ENCODE data around the gene PARD3B. TPM values are rescaled to one million over a fixed set of nuclear protein-coding genes. Genes with fewer than 3 reads are reported as not detected.
A peak's percentile ranks its signal among the peaks of the same experiment; 100 is the strongest.

The PARD3B gene
- total and polyA plus RNA-seq, 2 donors (not counting 1 experiment from before 2014, with no cell fraction given) = 7.4 to 20.6 TPM

DNA sequence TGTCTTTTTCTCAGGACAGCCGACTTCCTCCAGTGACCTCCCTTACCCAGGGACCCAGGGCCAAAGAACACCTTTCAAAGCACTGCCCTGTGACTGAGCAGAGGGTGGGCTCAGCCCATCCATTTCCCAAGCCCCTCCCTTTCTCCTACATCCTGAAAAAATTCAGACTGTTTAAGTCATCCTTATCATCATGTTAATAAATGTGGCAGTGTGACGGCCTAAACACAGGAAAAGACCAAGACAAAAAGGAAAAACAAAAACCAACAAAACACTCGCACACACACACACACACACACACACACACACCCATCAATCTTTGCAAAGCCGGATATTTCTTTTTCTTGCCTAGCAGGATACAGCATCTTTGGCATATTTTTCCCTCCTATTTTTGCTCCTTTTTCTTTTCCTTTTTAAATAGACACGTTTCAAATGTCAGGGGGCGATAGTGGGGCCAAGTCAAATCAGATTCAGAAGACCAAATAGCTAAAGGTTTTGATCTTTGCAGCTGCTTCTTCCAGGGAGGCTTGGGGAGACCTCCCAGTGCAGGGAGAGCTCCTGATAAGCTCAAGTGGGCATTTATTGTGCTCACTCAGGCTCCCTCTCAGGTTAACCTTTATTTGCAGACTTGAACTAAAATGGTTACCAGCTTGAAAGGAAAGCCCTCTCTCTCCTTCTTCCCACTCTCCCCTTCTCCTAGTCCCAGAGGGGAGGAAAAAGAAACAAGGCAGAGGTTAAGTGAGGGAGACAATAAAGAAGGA, 1097.5 kb downstream of the PARD3B start:
- no peak overlapping the region for H3K9ac ChIP-seq (ENCODE audit: insufficient read depth, low read length)
- no peaks in the 10 kb centered on the region for H4K20me1 ChIP-seq (ENCODE audit: control insufficient read depth, extremely low read depth, insufficient read depth, low read length)
- no peak overlapping the region for H3K4me3 ChIP-seq (replicated peaks in 1 of 4; ENCODE audit: control extremely low read depth in 1 of 4, insufficient read depth in 1 of 4, low read depth in 3 of 4, low read length in 4 of 4)
- H3K4me2 ChIP-seq (ENCODE audit: extremely low read depth, insufficient read depth, low read length) = no peak overlapping the region
- H3K9me3 ChIP-seq (ENCODE audit: control insufficient read depth, insufficient read depth, low read depth, low read length) = no peaks in the 10 kb centered on the region
- H3K36me3 ChIP-seq (ENCODE audit: control insufficient read depth, insufficient read depth, low read length) = no peaks in the 10 kb centered on the region
- no peak overlapping the region for H3K27ac ChIP-seq (ENCODE audit: insufficient read depth, low read length)
- H3K79me2 ChIP-seq (ENCODE audit: control insufficient read depth, insufficient read depth, low read length) = no peaks in the 10 kb centered on the region
- DNase-seq (ENCODE audit: low read depth in 2 of 2) = no peak
- no peaks in the 10 kb centered on the region for H3K27me3 ChIP-seq (ENCODE audit: control insufficient read depth, insufficient read depth, low read length)
- H2AFZ ChIP-seq (ENCODE audit: low read length) = no peak overlapping the region
- H3K4me1 ChIP-seq (ENCODE audit: control insufficient read depth, extremely low read depth, insufficient read depth, low read length) = no peaks in the 10 kb centered on the region
- TF ChIP-seq EZH2 (IDR thresholded peaks at IDR 0.05; ENCODE audit: low read length, missing control alignments) = no peak
- TF ChIP-seq, protein P1, sequence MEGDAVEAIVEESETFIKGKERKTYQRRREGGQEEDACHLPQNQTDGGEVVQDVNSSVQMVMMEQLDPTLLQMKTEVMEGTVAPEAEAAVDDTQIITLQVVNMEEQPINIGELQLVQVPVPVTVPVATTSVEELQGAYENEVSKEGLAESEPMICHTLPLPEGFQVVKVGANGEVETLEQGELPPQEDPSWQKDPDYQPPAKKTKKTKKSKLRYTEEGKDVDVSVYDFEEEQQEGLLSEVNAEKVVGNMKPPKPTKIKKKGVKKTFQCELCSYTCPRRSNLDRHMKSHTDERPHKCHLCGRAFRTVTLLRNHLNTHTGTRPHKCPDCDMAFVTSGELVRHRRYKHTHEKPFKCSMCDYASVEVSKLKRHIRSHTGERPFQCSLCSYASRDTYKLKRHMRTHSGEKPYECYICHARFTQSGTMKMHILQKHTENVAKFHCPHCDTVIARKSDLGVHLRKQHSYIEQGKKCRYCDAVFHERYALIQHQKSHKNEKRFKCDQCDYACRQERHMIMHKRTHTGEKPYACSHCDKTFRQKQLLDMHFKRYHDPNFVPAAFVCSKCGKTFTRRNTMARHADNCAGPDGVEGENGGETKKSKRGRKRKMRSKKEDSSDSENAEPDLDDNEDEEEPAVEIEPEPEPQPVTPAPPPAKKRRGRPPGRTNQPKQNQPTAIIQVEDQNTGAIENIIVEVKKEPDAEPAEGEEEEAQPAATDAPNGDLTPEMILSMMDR (conservative IDR thresholded peaks at IDR 0.05 in 1 of 2, IDR thresholded peaks at IDR 0.05 in 1 of 2; ENCODE audit: low read depth in 1 of 2, low read length in 2 of 2) = no peak

DNA sequence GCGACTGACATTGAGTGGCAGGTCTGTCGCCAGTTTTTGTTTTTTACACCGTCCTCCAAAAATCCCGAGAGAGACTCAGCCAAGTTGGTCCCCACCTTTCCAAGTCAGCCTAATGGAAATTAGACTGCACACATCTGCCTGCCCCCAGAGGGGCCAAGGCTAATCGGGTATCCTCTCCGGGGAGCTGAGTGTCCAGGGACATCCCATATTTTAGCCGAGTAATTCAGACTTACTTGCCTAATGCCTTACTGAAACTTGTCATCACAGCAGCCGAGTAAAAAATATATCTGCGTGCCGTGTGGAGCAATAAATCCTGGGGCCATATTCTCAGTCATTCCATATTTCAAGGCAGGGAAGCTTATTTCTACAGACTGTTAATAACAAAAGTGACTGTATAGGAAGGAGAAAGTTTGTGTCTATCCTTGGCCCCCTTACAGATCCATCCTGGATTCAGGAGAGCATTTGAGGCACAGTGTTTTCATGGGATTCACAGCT, 1098.2 kb downstream of the PARD3B start:
- H3K9me3 ChIP-seq (ENCODE audit: control insufficient read depth, insufficient read depth, low read depth, low read length) = no peaks in the 10 kb centered on the region
- H3K9ac ChIP-seq (ENCODE audit: insufficient read depth, low read length) = no peak overlapping the region
- no peak overlapping the region for H3K4me2 ChIP-seq (ENCODE audit: extremely low read depth, insufficient read depth, low read length)
- TF ChIP-seq, protein P1 (conservative IDR thresholded peaks at IDR 0.05 in 1 of 2, IDR thresholded peaks at IDR 0.05 in 1 of 2; ENCODE audit: low read depth in 1 of 2, low read length in 2 of 2) = no peak
- no peak for TF ChIP-seq EZH2 (IDR thresholded peaks at IDR 0.05; ENCODE audit: low read length, missing control alignments)
- H3K4me3 ChIP-seq (replicated peaks in 1 of 4; ENCODE audit: control extremely low read depth in 1 of 4, insufficient read depth in 1 of 4, low read depth in 3 of 4, low read length in 4 of 4) = no peak overlapping the region
- H3K27ac ChIP-seq (ENCODE audit: insufficient read depth, low read length) = no peak overlapping the region
- H3K4me1 ChIP-seq (ENCODE audit: control insufficient read depth, extremely low read depth, insufficient read depth, low read length) = no peaks in the 10 kb centered on the region
- no peak for DNase-seq (ENCODE audit: low read depth in 2 of 2)
- no peaks in the 10 kb centered on the region for H3K79me2 ChIP-seq (ENCODE audit: control insufficient read depth, insufficient read depth, low read length)
- H2AFZ ChIP-seq (ENCODE audit: low read length) = no peak overlapping the region
- no peaks in the 10 kb centered on the region for H4K20me1 ChIP-seq (ENCODE audit: control insufficient read depth, extremely low read depth, insufficient read depth, low read length)
- no peaks in the 10 kb centered on the region for H3K27me3 ChIP-seq (ENCODE audit: control insufficient read depth, insufficient read depth, low read length)
- H3K36me3 ChIP-seq (ENCODE audit: control insufficient read depth, insufficient read depth, low read length) = no peaks in the 10 kb centered on the region

DNA sequence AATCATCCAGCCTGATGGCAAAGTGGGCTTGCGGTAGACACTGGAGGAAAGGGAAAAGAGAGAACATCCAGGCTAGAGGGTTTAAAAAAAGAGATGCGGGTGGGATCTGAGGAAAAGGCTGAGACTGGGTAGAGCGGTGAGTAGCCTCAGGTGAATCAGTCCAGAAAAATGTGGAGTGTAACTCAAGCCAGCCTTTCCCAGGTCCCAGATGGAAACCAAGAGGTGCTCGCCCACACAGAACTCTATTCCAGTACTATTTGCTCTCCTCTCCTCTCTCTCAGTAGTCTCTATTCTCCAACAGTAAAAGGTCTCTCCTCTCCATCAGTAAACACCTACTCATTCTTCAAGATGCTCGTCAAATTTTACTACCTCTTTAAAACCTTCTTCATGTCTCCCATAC, 1098.7 kb downstream of the PARD3B start:
- no peak overlapping the region for H3K27ac ChIP-seq (ENCODE audit: insufficient read depth, low read length)
- no peaks in the 10 kb centered on the region for H3K27me3 ChIP-seq (ENCODE audit: control insufficient read depth, insufficient read depth, low read length)
- peak in 1 of 2 donors; percentile 59 for DNase-seq (ENCODE audit: low read depth in 2 of 2)
- H2AFZ ChIP-seq (ENCODE audit: low read length) = no peak overlapping the region
- H4K20me1 ChIP-seq (ENCODE audit: control insufficient read depth, extremely low read depth, insufficient read depth, low read length) = no peaks in the 10 kb centered on the region
- no peak overlapping the region for H3K9ac ChIP-seq (ENCODE audit: insufficient read depth, low read length)
- no peaks in the 10 kb centered on the region for H3K79me2 ChIP-seq (ENCODE audit: control insufficient read depth, insufficient read depth, low read length)
- no peaks in the 10 kb centered on the region for H3K4me1 ChIP-seq (ENCODE audit: control insufficient read depth, extremely low read depth, insufficient read depth, low read length)
- H3K4me2 ChIP-seq (ENCODE audit: extremely low read depth, insufficient read depth, low read length) = no peak overlapping the region
- no peaks in the 10 kb centered on the region for H3K9me3 ChIP-seq (ENCODE audit: control insufficient read depth, insufficient read depth, low read depth, low read length)
- H3K4me3 ChIP-seq (replicated peaks in 1 of 4; ENCODE audit: control extremely low read depth in 1 of 4, insufficient read depth in 1 of 4, low read depth in 3 of 4, low read length in 4 of 4) = no peak overlapping the region
- TF ChIP-seq, protein P1 (conservative IDR thresholded peaks at IDR 0.05 in 1 of 2, IDR thresholded peaks at IDR 0.05 in 1 of 2; ENCODE audit: low read depth in 1 of 2, low read length in 2 of 2) = no peak
- TF ChIP-seq EZH2 (IDR thresholded peaks at IDR 0.05; ENCODE audit: low read length, missing control alignments) = no peak
- no peaks in the 10 kb centered on the region for H3K36me3 ChIP-seq (ENCODE audit: control insufficient read depth, insufficient read depth, low read length)

Measured in fibroblast of lung (primary cell).